NCI-H748 (cell line): ENCODE measurements around the gene ORAI2.
"Not testable (repeated sequence)": the region's sequence is repeated elsewhere in the genome, so short reads cannot be mapped to it uniquely, and the experiment has no call there.

Experiments used
- DNase-seq: peaks from one replicate; lab custom pipeline; 2025; ENCODE audit not compliant: unreplicated experiment; lab: John Stamatoyannopoulos, UW

The ORAI2 gene

DNA sequence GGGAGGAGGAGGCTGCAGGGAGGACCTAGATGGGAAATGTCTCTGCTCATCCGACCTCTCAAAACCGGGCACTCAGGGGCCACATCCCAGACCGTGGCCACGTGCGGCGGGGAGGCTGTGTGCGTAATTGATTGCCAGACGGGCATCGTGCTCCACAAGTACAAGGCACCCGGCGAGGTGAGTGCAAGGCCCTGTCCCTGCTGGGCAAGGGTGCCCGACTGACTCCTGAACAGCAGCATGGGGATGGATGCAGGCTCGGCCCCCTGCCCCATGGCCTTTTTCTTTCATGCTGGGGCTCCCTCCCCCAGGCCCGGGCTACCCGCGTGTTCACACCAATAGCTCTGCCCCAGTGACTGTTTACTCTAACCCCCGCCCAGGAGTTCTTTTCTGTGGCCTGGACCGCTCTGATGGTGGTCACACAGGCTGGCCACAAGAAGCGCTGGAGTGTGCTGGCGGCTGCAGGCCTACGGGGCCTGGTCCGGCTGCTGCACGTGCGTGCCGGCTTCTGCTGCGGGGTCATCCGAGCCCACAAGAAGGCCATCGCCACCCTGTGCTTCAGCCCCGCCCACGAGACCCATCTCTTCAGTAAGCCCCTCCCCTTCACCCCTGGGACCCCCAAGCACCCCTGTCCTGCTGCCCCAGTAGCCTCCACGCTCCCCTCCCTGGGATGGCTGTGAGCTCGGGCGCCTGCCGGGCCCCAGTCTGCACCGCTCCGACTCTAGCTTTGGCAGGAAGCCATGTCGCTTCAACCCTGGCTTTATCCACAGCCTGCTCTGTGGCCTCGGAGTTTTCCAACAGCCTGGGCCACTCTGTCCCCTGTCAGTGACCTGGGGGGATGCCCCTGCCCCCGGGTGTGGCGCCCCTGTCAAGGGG is 35.3 kb downstream of the ORAI2 start:
- no peak for DNase-seq

GRCh38 chr7:102469351-102469971 is 36.1 kb downstream of the ORAI2 start:
- DNase-seq: no peak

DNA sequence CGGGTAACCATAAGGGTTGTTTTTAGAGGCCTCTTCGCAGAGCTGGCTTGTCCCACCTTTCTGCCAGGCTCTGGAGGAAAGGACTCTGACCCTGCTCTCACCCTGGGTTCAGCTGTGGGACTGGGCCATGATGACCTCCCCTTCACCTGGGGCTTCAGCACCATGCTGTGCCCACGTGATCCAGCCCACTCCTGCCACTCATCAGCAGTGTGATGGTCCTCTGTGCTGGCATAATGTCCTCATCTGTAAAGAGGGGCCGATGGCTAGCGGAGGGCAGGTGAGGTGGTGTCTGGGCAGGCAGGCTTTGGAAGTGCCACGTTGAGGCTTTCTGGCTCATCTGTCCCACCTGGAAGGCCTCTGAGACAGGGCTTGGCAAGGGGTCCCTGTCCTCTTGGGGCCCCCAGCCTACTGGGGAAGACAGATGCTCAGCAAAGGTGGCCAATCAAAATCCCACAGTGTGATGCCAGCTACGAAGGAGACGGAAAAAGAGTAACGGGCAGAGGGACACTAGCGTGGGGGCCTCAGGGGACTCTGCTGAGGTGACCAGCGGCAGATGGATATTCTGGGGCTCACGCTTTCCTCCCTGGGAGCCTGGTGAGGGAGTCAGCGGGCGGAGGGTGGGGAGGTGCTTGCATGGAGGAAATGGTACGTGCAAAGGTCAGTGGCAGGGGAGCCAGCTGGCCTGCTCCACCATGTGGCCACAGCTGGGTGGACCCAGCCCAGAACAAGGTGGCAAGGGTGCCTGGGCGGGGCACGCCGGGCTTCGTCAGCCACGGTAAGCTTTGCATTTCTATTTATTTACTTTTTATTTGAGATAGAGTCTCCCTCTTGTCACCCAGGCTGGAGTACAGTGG is 36.8 kb downstream of the ORAI2 start:
- DNase-seq: no peak

GRCh38 chr7:102471791-102472125 is 38.4 kb downstream of the ORAI2 start:
- no peak for DNase-seq

DNA sequence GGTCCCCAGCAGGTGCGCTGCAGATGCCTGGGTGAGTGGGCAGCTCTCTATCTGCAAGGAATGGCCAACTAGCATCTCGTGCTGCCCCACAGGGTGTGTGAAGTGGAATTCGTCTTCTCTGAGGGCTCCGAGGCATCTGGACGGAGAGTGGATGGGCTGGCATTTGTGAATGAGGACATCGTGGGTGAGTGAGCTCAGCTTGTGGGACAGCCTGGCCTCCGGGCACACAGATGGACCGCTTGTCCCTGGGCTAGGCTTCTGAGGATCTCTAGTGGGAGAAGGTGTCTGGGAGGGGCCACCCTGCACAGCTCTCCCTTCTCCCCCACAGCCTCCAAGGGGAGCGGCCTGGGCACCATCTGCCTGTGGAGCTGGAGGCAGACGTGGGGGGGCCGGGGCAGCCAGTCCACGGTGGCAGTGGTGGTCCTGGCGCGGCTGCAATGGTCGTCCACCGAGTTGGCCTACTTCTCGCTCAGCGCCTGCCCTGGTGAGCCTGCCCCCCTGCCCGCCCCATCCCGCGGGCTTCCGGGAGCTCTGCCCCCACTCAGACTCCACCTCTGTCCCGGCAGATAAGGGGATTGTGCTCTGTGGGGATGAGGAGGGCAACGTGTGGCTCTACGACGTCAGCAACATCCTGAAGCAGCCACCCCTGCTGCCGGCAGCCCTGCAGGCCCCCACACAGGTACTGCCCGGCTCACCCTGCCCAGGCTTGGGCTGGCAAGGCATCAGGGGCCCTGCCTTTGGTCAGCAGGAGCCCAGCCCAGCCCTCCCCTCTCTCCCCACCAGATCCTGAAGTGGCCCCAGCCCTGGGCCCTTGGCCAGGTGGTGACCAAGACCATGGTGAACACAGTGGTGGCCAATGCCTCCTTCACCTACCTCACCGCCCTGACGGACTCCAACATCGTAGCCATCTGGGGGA is 39.0 kb downstream of the ORAI2 start:
- no peak for DNase-seq

- DNase-seq: no peak
Measured at GRCh38 chr7:102473271-102473991, 40.1 kb downstream of the ORAI2 start.

GRCh38 chr7:102474116-102474515 is 40.7 kb downstream of the ORAI2 start:
- DNase-seq: not testable (repeated sequence)

DNA sequence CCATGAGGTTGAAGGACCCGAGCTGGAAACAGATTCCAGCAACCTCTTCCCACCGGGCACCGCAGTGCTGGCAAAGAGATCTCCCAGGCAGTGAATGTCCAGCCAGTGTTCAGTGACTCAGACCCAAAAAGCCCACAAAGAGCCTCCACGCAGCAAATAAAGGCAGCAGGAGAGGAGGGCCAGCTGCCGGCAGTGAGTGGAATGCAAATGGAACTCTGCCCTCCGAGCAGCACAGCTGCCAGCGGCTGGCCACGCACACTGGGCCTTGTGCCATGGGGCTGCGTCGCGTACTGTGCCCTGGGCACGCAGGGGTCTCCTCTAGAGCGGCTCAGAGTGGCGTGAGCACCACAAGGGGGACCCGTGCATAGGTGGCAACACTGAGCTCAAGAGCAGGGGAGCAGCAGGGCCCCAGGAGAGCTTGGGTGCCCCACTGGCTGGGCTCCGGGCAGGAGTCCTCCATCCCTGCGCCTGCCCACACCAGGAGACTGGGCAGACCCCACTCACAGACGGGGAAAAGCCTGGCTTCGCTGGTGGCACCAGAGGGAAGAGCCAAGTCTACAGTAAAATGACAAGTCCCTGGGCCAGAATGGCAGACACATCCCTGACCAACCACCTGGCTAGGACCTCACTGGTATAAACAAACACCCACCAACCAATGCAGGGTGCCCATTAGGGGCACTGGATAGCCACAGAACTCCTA is 41.5 kb downstream of the ORAI2 start:
- DNase-seq: not testable (repeated sequence)

DNA sequence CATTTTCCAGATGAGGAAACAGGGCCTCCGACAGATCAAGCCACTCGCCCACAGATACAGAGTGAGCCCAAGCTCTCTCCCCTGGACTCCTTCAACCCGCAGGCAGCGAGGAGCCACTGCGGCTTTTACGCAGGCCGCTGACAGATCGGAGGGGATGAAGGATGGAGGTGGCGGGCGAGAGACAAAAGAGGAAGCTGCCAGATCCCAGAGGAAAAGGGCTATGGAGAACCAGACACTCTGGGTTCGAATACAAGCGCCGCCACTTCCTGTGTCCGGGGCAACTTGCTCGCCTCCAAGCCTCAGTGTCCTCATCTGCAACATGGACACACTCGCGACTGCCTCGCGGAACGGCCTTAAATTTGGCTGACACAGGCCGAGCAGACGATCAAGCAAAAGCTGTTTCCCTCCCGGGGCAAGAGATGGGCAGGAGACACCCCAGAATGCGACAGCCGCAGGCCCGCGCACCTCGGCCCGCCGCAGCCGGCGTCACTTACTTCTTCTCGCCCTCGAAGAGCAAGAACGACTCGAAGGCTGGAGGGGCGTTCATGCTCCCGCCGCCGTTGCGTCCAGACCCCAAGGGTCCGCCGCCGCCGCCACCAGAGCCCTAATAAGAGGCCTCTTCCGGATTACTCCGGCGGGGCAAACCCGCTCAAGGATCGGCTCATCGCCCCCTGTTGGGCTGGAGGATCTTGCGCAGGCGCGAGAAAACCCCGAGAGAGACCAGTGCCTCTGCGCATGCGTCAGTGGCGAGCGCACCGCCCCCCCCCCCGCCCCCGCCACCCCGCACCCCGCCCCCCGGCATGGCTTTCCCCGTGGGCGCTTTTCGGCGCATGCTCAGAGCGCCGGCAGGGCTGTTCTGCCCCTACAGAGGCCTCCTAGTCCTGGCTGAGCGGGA is 45.2 kb downstream of the ORAI2 start, which contains the start of gene POLR2J:
Gene POLR2J, minus strand, starts transcription at position 609 of the 895 bp plus-strand sequence. Its CDS starts 62 bp downstream, at position 547.
- DNase-seq: not testable (repeated sequence)

GRCh38 chr7:102479209-102479584 is 45.8 kb downstream of the ORAI2 start:
- not testable (repeated sequence) for DNase-seq

DNA sequence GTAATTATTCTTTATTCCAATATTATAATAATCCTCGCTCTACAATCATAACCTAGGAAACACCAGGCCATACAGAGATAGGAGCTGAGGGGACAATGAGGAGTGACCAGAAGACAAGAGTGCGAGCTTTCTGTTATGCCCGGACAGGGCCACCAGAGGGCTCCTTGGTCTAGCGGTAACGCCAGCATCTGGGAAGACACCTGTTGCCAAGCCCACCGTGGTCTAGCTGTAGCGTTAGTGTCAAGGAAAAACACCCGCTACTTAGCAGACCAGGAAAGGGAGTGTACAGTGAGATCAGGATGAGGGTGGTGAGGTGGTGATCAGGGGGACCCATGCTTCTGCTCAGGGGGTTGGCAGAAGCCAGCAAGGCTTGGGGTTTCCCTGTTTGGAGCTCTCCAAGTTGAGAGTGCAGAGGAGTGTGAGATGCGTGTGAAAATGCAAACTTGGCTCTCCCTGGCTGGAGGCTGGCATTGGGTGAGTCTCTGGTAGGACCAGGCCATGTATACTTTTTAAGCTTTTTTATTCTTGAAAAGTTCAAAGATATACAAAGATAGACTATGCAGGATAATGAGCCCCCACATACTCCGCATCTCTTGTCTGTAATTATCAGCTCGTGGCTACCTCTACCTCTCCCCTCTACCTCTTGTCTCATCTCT is 46.7 kb downstream of the ORAI2 start:
- DNase-seq: not testable (repeated sequence)

DNA sequence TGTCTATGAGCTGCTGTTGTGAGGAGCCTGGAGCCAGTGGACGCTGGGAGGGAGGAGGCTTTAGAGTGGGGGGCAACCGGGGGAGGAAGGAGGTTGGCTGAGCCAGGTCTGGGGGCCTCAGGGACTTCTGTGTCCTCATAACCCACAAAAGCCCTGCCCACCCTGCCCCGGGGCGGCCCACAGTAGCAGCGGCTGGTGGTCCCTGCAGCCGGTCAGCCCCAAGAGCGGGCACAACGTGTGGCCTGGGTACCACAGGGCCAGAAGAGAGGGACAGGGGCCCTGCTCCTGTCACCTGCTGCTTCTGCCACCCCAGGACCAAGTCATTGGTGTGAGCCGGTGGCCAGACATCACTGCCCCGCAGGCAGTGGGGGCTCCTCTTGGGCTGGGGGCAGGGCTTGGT is 48.6 kb downstream of the ORAI2 start:
- not testable (repeated sequence) for DNase-seq

- not testable (repeated sequence) for DNase-seq
Measured at GRCh38 chr7:102484317-102484716, 50.9 kb downstream of the ORAI2 start.

GRCh38 chr7:102490529-102491075 is 57.2 kb downstream of the ORAI2 start:
- DNase-seq: not testable (repeated sequence)

GRCh38 chr7:102493220-102493935 is 60.0 kb downstream of the ORAI2 start:
- DNase-seq: not testable (repeated sequence)

- DNase-seq: not testable (repeated sequence)
Measured at GRCh38 chr7:102494026-102494425, 60.7 kb downstream of the ORAI2 start.
